Effector memory CD4-positive, alpha-beta T cell (primary cell): ENCODE measurements around the gene DNAJC8.

Experiments
- DNase-seq, 3 donors: peaks; one replicate each; pipeline ENCODE4 v3.0.0-alpha.2; 2020
- H3K27ac ChIP-seq: 2 replicates; pipeline ENCODE4 v1.7.0; 2013; ENCODE audit warnings: mild to moderate bottlenecking, low read length, moderate library complexity; ENCODE audit not compliant: insufficient read depth, poor library complexity, severe bottlenecking
- H3K27me3 ChIP-seq: replicated peaks from 2 replicates; pipeline ENCODE4 v1.7.0; 2013; ENCODE audit warnings: mild to moderate bottlenecking, low read length; ENCODE audit not compliant: insufficient read depth, control insufficient read depth, poor library complexity, severe bottlenecking
- H3K36me3 ChIP-seq: 2 replicates; pipeline ENCODE4 v1.7.0; 2013; ENCODE audit warnings: mild to moderate bottlenecking, low read length, moderate library complexity; ENCODE audit not compliant: control insufficient read depth, insufficient read depth
- H3K4me1 ChIP-seq: 2 replicates; pipeline ENCODE4 v1.7.0; 2013; ENCODE audit warnings: low read length, mild to moderate bottlenecking; ENCODE audit not compliant: control insufficient read depth, insufficient read depth, poor library complexity, severe bottlenecking
- H3K4me3 ChIP-seq: 2 replicates; pipeline ENCODE4 v1.7.0; 2013; ENCODE audit warnings: low read length, low read depth, mild to moderate bottlenecking; ENCODE audit not compliant: insufficient read depth, poor library complexity, severe bottlenecking
- H3K9me3 ChIP-seq: 2 replicates; pipeline ENCODE4 v1.7.0; 2013; ENCODE audit warnings: mild to moderate bottlenecking, low read length, moderate library complexity; ENCODE audit not compliant: control insufficient read depth

Gene DNAJC8

GRCh38 chr1:28256197-28256827 is 23.5 kb upstream of the DNAJC8 start:
- no peak for DNase-seq
- H3K27me3 ChIP-seq: no peaks in the 10 kb centered on the region
- no peaks in the 10 kb centered on the region for H3K36me3 ChIP-seq
- H3K4me3 ChIP-seq: no peak overlapping the region
- H3K27ac ChIP-seq: no peak overlapping the region
- no peaks in the 10 kb centered on the region for H3K9me3 ChIP-seq
- H3K4me1 ChIP-seq: peaks cover 35% of the 10 kb centered on the region

- no peaks in the 10 kb centered on the region for H3K36me3 ChIP-seq
- no peaks in the 10 kb centered on the region for H3K27me3 ChIP-seq
- no peaks in the 10 kb centered on the region for H3K9me3 ChIP-seq
- H3K4me3 ChIP-seq: no peak overlapping the region
- H3K4me1 ChIP-seq: peaks cover 25% of the 10 kb centered on the region
- DNase-seq: no peak
- H3K27ac ChIP-seq: no peak overlapping the region
Measured at GRCh38 chr1:28249866-28250295, 17.1 kb upstream of the DNAJC8 start.

GRCh38 chr1:28249013-28249865 is 16.4 kb upstream of the DNAJC8 start:
- peak overlapping the region; percentile 49 for H3K27ac ChIP-seq
- peaks cover 32% of the 10 kb centered on the region for H3K4me1 ChIP-seq
- no peak for DNase-seq
- H3K27me3 ChIP-seq: no peaks in the 10 kb centered on the region
- peak overlapping the region; percentile 10 for H3K4me3 ChIP-seq
- no peaks in the 10 kb centered on the region for H3K9me3 ChIP-seq
- no peaks in the 10 kb centered on the region for H3K36me3 ChIP-seq

- no peaks in the 10 kb centered on the region for H3K9me3 ChIP-seq
- H3K27ac ChIP-seq: peak overlapping the region; percentile 95
- DNase-seq: peak; percentile 57 to 67 (median 61)
- peaks cover 40% of the 10 kb centered on the region for H3K4me1 ChIP-seq
- H3K27me3 ChIP-seq: no peaks in the 10 kb centered on the region
- peak overlapping the region; percentile 10 for H3K4me3 ChIP-seq
- no peaks in the 10 kb centered on the region for H3K36me3 ChIP-seq
Measured at GRCh38 chr1:28248273-28249012, 15.6 kb upstream of the DNAJC8 start.

GRCh38 chr1:28247612-28248272 is 14.9 kb upstream of the DNAJC8 start:
- Histone ChIP-seq H3K4me3 (peak overlapping the region; percentile 35), H3K27me3 (no peaks in the 10 kb centered on the region), H3K4me1 (peaks cover 47% of the 10 kb centered on the region), H3K27ac (peak overlapping the region; percentile 95), H3K9me3 (no peaks in the 10 kb centered on the region), H3K36me3 (no peaks in the 10 kb centered on the region)
- DNase-seq: no peak

- Histone ChIP-seq H3K9me3 (no peaks in the 10 kb centered on the region), H3K36me3 (no peaks in the 10 kb centered on the region), H3K27ac (peak overlapping the region; percentile 95), H3K27me3 (no peaks in the 10 kb centered on the region), H3K4me3 (peak overlapping the region; percentile 74), H3K4me1 (peaks cover 49% of the 10 kb centered on the region)
- peak in 1 of 3 donors; percentile 34 for DNase-seq
Measured at GRCh38 chr1:28246427-28246832, 13.6 kb upstream of the DNAJC8 start.

- H3K27ac ChIP-seq: peak overlapping the region; percentile 12
- H3K4me1 ChIP-seq: peaks cover 49% of the 10 kb centered on the region
- H3K36me3 ChIP-seq: no peaks in the 10 kb centered on the region
- H3K4me3 ChIP-seq: no peak overlapping the region
- no peaks in the 10 kb centered on the region for H3K9me3 ChIP-seq
- no peak for DNase-seq
- H3K27me3 ChIP-seq: no peaks in the 10 kb centered on the region
Measured at GRCh38 chr1:28244549-28245251, 11.9 kb upstream of the DNAJC8 start.

GRCh38 chr1:28243685-28244311 is 11.0 kb upstream of the DNAJC8 start:
- H3K36me3 ChIP-seq: no peaks in the 10 kb centered on the region
- H3K27me3 ChIP-seq: no peaks in the 10 kb centered on the region
- no peak for DNase-seq
- peak overlapping the region; percentile 19 for H3K4me3 ChIP-seq
- H3K27ac ChIP-seq: no peak overlapping the region
- peaks cover 45% of the 10 kb centered on the region for H3K4me1 ChIP-seq
- no peaks in the 10 kb centered on the region for H3K9me3 ChIP-seq
